Endothelial cell (in vitro differentiated cells): ENCODE measurements around the gene NDST3. TPM values are rescaled to one million over a fixed set of nuclear protein-coding genes. Genes with fewer than 3 reads are reported as not detected.

ENCODE experiments used
- DNase-seq: peaks from one replicate; pipeline ENCODE4 v3.0.0; 2021; ENCODE audit warnings: low spot score
- H3K27ac Mint-ChIP-seq: one replicate; pipeline ENCODE4 v1.8.0; 2021; ENCODE audit warnings: mixed read lengths, inconsistent platforms; ENCODE audit not compliant: unreplicated experiment
- H3K27me3 Mint-ChIP-seq: one replicate; pipeline ENCODE4 v1.8.0; 2021; ENCODE audit warnings: mild to moderate bottlenecking, moderate library complexity, mixed read lengths, inconsistent platforms; ENCODE audit not compliant: unreplicated experiment
- H3K36me3 Mint-ChIP-seq: one replicate; pipeline ENCODE4 v1.8.0; 2021; ENCODE audit warnings: mild to moderate bottlenecking, low read depth, mixed read lengths, inconsistent platforms; ENCODE audit not compliant: unreplicated experiment
- H3K4me1 Mint-ChIP-seq: one replicate; pipeline ENCODE4 v1.8.0; 2021; ENCODE audit warnings: mild to moderate bottlenecking, mixed read lengths, inconsistent platforms; ENCODE audit not compliant: unreplicated experiment
- H3K4me3 Mint-ChIP-seq: one replicate; pipeline ENCODE4 v1.8.0; 2021; ENCODE audit warnings: mild to moderate bottlenecking, mixed read lengths, inconsistent platforms; ENCODE audit not compliant: unreplicated experiment
- H3K9me3 Mint-ChIP-seq: one replicate; pipeline ENCODE4 v1.8.0; 2021; ENCODE audit warnings: mixed read lengths, inconsistent platforms; ENCODE audit not compliant: unreplicated experiment
- total RNA-seq: library from RNA; stranded (reverse); fragmentation: NEBNext Ultra II Directional; extraction: Animal tissue kit (Norgen Biotek cat#: 25700); gene quantifications from one replicate; pipeline ENCODE4 v1.2.1, GENCODE V29; 2021; ENCODE audit not compliant: unreplicated experiment
- TF ChIP-seq, protein P1 (sequence below): fragments of 200-600 bp; sonication (generic); IDR thresholded peaks from one replicate; pipeline ENCODE4 v1.5.0; 2021; ENCODE audit warnings: antibody characterized with exemption; ENCODE audit not compliant: unreplicated experiment

The NDST3 gene
- total RNA-seq, 1 donor from 2014 or later: 11.9 TPM

DNA sequence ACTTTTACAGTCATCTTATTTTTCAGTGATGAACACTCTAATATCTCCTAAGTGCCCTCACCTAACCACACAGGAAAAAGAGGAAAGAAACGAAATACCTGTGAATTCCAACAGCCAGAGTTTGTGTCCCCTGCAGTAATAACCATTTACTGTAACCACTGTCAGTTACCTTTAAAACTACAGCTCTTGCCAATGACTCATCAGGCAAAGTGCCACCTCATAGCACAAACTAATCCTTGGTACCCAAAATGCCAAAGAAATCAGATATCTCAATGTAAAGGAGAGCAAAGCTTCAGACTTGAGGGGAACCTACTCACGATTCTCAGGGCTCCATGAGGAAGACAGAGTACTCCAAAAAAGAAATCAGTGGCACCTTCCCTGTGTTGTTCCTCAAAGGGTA lies 146.5 kb downstream of the NDST3 start:
- no peaks in the 10 kb centered on the region for H3K9me3 Mint-ChIP-seq
- peaks cover 1% of the 10 kb centered on the region for H3K27me3 Mint-ChIP-seq
- H3K4me3 Mint-ChIP-seq: no peak overlapping the region
- H3K4me1 Mint-ChIP-seq: peaks cover 15% of the 10 kb centered on the region
- TF ChIP-seq, protein P1, sequence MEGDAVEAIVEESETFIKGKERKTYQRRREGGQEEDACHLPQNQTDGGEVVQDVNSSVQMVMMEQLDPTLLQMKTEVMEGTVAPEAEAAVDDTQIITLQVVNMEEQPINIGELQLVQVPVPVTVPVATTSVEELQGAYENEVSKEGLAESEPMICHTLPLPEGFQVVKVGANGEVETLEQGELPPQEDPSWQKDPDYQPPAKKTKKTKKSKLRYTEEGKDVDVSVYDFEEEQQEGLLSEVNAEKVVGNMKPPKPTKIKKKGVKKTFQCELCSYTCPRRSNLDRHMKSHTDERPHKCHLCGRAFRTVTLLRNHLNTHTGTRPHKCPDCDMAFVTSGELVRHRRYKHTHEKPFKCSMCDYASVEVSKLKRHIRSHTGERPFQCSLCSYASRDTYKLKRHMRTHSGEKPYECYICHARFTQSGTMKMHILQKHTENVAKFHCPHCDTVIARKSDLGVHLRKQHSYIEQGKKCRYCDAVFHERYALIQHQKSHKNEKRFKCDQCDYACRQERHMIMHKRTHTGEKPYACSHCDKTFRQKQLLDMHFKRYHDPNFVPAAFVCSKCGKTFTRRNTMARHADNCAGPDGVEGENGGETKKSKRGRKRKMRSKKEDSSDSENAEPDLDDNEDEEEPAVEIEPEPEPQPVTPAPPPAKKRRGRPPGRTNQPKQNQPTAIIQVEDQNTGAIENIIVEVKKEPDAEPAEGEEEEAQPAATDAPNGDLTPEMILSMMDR: no peak
- no peaks in the 10 kb centered on the region for H3K36me3 Mint-ChIP-seq
- no peak overlapping the region for H3K27ac Mint-ChIP-seq
- DNase-seq: no peak

DNA sequence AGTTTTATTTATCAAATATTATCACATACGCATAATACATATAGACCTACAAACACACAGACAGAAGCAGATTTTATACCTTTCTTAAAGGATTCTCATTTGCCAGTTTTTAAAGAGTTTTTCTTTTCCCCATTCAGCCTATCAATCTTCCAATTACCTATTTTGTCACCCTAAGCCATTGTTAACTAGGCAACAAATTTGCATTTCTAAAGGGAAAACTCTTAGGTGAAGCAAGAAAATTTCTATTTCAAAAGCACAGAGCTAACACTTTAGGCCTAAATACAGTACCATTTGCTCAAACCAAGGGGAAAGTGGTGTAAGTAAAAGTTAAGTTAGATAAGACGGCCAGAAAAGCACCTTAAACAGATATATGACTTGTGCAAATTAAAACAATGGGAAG lies 156.6 kb downstream of the NDST3 start:
- Mint-ChIP-seq H3K9me3 (no peaks in the 10 kb centered on the region), H3K4me3 (no peak overlapping the region), H3K27me3 (no peaks in the 10 kb centered on the region), H3K27ac (no peak overlapping the region), H3K4me1 (no peaks in the 10 kb centered on the region), H3K36me3 (peaks cover 10% of the 10 kb centered on the region)
- TF ChIP-seq, protein P1: no peak
- no peak for DNase-seq

DNA sequence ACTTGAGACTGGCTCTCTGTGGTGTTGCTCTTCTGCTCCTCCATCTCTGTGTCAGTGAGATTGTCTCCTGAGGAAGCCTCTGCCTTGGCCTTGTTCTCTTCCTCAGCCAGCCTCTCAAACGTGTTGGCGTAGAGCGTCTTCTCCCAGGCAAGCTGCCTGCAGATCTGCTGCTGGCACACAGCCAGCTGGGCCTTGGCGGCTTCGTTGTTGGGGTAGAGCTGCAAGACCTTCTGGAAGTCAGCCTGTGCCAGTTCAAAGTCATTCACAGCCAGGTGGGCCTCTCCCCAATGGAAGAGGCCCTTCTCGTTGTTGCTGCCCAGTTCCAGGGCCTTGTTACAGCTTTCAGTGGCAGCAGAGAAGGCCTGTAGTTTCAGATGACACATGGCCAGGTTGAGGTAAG lies 159.1 kb downstream of the NDST3 start:
- Mint-ChIP-seq H3K36me3 (peaks cover 5% of the 10 kb centered on the region), H3K4me1 (no peaks in the 10 kb centered on the region), H3K27ac (no peak overlapping the region), H3K27me3 (no peaks in the 10 kb centered on the region), H3K4me3 (no peak overlapping the region), H3K9me3 (no peaks in the 10 kb centered on the region)
- TF ChIP-seq, protein P1: no peak
- DNase-seq: no peak

DNA sequence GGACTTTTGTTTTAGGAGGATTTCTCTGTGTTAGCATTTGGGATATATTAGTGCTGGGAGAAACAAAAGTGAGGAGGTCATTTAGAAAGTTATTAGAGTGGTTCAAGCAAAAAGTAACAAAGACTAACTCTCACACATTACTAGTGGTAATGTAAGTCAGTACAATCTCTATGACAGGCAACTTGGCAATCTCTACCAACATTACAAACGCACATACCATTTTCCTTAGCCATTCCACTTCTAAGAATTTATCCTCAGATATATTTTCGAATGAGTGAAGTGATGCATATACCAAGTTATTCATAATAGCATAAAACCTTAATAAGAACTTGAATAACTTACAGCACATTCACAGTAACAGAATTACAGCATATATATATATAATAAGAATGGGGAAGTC lies 172.3 kb downstream of the NDST3 start:
- H3K9me3 Mint-ChIP-seq: no peaks in the 10 kb centered on the region
- no peak overlapping the region for H3K27ac Mint-ChIP-seq
- TF ChIP-seq, protein P1: no peak
- no peaks in the 10 kb centered on the region for H3K36me3 Mint-ChIP-seq
- no peaks in the 10 kb centered on the region for H3K27me3 Mint-ChIP-seq
- H3K4me3 Mint-ChIP-seq: no peak overlapping the region
- no peak for DNase-seq
- no peaks in the 10 kb centered on the region for H3K4me1 Mint-ChIP-seq

DNA sequence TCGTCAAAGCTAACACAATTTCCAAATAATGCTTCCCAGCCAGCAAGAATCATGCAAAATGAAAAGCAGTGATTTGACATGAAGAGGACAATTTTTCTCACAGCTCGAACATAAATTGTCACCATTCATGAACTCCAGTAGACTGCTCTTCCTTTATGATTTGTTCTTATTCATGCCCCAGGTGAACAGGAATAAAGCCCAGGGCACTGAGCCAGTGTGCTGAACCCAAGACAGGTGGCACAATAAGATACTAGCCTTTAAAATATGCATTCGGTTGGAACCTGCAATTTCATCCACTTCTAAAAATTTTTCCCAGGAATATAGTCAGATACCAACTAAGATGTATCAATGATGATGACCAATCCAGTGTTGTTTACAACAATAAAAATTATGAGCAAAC lies 178.8 kb downstream of the NDST3 start:
- no peak for DNase-seq
- no peak overlapping the region for H3K4me3 Mint-ChIP-seq
- no peaks in the 10 kb centered on the region for H3K27me3 Mint-ChIP-seq
- no peaks in the 10 kb centered on the region for H3K9me3 Mint-ChIP-seq
- H3K4me1 Mint-ChIP-seq: no peaks in the 10 kb centered on the region
- H3K36me3 Mint-ChIP-seq: no peaks in the 10 kb centered on the region
- TF ChIP-seq, protein P1: no peak
- H3K27ac Mint-ChIP-seq: no peak overlapping the region
